HG03060 (cell line): Measurements from ENCODE around the gene DAAM1.

Experiments used
- ATAC-seq: cut with Tn5 transposase; IDR thresholded peaks from one replicate; pipeline ENCODE4 v1.9.1; 2021; ENCODE audit warnings: low read depth, moderate number of reproducible peaks; ENCODE audit not compliant: unreplicated experiment

Gene DAAM1

DNA sequence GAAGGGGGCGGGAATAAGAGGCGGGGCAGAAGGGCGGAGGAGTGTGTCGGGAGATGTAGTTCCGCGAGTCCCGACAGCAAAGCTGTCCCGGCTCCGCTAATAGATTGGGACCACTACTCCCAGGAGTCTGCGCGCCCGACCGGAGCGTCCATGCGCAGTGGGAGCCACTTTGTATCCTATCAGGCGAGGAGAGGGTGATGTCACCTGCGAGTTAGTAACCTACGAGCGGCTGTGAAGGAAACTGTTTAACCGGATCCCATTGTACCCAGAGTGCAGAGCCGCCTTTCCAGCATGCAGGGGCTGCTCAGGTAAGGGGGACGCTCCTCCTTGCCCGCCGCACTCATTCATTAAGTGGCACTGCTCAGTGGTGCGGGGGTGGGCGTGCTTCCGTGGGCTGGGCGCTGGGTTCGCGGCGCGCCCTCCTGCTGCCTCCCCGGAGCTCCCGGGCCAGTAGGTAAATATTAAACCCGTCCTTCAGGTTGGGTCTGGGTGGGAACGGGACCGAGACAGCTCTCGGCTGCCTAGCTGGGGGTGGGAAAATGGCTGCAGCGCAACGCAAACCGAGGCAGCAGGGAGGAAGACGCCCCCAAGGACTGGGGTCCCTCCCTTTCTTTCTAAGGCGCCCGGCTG lies at the start of gene DAAM1:
Gene DAAM1, plus strand, starts transcription at position 207 of the 630 bp plus-strand sequence. CDS start 74,811 bp downstream, outside the sequence.
- ATAC-seq = peak; percentile 89

DNA sequence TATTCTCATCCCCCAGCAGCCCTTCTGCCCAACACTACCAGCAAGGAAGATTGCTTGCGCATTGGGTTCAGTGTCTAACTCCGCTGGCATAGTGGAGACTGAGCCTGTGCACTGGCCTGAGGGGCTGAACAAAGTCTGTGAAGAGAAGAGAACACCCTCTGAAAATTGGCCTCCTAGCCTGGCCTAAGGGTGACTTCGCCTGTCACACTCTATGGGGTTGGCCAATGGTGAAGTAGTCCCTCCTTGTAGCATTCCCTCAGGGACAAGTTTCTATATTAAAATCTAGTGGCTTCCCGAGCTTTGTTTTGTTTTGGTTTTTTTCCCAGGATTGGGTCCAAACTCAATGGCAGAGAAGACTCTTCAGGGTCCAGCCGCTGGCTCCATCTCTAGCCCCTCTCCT lies 49.1 kb upstream of the DAAM1 start:
- ATAC-seq = no peak

DNA sequence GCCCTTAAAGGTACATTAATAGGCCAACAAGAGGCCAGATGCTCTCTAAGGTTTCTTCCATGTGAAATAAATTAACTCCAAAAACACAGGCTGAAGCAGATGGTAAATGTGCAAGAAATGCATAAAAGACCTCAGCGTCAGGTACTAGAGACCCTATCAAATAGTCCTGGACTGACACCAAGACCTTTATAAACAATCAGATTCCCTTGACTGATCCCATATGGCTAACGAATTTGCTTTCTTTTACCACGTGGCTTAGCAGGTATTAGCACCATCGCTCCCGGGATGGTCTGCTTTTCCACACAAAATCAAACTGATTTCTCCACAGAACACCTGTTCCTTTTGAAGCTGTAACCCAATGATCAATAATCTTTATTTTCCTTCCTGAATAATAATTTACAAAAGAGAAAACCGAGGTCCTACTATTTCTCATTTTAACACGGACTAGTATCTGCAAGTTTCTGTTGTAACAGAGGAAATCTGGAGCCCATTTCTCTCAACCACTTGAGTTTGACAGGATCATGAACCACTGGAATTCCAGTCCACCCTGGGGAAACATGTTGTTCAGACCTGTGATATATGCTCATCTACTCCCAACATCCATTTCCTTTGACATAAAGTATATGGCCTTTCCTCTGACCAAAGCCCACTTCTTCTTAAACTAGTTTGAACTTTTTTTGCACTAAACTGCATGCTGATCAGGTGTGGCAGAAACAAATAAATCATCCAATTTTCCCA lies 48.2 kb upstream of the DAAM1 start:
- ATAC-seq = no peak

DNA sequence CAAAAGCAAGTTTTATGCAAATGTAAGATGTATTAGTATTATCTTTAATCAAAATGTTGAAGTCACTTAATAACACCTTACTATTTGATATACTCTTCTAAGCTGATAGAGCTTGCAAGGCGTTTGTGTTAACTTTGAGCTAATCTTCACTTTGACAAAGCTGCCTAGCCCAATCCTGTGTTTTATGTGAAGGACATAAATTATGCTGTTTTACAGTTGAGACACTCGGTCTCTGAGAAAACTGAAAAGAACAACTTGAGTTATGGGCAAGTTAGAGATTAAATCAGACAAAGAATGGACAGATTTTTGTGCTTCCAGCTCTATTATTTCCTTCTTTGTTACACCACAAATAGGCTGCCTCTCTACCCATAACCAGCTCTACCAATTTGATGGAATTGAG lies 42.0 kb upstream of the DAAM1 start:
- no peak for ATAC-seq

DNA sequence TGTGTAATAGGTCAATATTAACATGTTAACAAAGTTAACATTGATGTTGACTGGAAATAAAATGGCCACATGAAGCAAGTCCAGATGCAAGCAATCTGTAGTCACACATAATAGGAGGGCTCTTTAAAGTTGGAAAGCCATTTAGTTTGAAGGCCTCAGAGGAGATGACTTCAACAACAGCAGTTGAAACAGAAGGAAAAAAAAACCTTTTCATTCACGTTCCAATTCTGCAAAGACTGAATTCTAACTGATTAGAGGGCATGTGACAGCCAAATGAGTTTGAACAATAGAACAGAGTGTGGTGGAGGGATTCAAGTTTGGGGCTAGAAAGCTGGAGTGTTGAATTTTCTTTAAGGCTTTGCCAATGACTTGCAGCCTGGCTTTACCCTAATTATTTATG lies 41.5 kb upstream of the DAAM1 start:
- no peak for ATAC-seq

DNA sequence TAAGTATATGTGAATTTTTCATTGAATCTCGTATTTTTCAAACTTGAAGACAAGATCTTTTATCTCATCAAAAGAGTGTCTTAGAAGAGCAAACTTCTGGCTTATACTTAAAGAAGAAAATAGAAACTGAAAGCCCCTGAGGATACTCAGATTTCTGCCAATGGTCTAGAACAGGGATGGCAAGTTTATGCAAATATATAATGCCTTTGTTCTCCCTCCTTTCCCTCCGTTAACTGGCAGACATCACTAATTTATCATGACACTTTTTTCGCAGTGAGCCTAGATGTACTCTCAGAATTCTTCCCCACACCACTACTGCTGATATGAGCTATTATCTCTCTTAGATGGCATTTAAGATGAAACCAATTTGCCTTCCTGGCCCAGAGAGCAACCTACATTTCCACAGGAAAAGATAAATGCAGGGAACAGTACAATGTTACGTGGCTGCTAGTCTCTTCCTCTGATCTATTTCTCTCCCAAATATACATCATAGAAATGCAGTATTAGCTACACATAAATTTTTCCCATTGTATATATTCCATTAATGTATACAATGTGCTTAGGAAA lies 40.0 kb upstream of the DAAM1 start:
- no peak for ATAC-seq

DNA sequence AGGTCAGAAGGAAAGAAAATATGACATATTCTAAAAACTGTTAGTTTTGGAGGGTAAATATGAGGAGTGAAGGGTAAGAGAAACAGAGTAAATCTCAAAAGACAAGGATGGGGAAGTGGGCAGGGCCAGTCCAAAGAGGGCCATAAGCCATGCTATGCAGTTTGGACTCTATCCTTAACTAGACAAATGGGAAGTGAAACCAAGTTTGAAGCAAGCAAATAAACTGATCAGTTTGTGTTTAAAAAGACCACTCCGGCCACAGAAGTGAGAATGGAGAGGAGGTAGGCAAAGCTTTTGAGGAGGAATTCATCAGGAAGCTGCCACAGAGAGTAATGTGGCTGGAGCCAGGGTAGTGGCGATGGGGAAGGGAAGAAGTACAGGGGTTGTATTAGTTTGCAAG lies 37.5 kb upstream of the DAAM1 start:
- no peak for ATAC-seq

DNA sequence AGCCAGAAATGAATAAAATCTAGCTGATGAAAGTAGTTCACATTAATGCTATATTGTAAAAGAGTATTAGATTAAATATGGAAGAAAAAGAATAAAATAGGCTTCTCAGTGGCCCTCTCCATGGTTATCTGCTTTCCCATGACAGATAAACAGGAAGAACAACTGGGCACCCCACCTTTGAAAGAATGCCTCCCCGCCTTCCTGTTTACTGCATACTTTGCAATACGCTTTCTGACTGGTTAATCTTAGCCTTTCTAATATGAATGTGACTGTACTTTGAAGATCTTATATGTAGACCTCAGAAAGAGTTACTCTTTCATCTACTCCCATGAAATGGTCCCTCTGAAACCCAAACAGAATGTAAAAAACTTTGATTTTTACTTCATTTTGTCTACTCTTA lies 34.1 kb upstream of the DAAM1 start:
- no peak for ATAC-seq

DNA sequence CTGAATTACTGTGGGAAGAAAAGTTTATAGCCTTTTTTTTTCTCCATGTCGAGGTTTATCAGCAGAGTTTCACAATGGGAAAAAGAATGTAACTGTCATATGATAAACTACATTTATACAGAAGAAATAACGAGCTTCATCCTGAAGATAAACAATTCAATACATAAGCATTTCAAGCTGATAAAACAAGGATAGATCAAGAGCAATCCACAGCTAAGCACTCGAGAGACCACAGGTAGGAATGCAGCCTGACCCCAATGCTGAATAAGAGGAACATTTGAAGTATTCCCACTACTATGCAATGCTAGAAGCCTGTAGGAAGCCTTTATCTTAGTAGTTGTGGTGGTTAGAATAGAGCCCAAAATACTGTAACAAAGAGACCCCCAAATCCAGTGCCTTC lies 32.6 kb upstream of the DAAM1 start:
- ATAC-seq = no peak

DNA sequence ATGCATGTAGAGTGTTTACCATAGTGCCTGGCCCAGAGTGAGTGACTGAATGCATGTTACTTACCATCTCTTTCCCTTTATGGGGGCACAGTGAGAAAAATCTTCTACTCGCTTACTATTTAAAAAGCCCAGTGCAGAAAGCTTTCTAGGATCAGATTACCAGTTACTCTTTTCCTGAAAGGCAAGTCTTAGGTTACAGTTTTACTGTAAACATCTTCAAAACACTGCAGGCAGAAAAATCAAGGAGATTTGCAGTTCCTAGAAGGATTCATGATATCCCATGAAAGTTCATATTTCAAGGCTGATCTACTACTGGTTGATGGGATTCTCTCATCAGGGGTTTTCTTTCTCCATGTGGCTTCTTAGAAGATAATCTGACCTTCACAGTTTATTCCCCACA lies 29.3 kb upstream of the DAAM1 start:
- ATAC-seq = no peak

DNA sequence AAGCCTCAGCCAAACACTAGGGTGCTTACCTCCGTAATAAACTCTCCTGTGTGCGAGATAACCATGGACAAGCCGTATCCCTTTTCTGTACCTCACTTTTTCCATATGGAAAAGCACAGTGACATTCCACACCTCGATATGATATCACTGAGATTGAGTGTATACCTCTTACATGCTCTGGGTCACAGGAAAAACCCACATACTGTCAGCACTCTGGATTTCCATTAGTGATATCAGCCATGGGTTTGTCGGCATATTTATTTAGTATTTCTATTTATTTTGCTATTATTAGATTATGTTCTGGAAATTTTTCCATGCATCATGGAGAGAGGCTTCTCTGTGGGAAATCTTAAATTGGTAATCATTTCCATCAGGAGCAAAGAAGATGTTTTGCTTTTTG lies 28.0 kb upstream of the DAAM1 start:
- ATAC-seq = no peak

DNA sequence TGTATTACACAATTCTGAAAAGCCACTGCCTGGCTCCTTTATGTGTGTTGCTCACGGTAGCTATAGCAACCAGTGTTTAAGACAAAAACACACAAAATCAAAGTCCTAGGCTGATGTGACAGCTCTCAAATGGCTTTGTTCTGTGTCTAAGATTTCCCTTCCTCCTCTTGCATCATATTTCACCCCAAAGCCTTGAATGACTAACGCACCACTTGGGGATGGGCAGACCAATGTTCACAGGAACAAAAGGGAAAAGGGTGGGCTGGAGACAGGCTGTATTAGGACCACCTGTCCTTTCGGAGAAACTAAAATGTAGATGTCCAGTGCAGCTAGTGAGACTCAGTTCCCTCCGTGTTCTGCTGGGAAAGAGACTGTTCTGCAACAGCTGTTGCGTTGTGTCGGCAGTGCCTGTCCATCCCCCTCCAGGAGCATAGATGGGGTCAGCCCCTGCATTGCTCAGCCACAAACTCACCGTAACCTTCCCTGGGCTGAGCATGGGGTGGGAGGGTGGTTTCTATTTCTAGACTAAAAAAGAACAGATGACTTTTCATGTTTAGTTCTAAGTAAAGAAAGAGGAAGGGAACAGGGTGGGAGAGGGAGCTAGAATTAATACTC lies 26.8 kb upstream of the DAAM1 start:
- ATAC-seq = no peak

DNA sequence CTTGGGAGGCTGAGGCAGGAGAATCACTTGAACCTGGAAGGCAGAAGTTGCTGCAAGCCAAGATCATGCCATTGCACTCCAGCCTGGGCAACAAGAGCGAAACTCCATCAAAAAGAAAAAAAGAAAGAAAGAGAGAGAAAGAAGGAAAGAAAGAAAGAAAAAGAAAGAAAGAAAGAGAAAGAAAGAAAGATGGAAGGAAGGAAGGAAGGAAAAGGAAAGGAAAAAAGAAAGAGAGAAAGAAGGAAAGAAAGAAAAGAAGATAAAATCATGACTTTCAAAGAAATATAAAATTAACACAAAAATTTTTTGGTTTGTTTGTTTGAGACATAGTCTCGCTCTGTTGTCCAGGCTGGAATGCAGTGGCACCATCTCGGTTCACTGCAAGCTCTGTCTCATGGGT lies 22.2 kb upstream of the DAAM1 start:
- no peak for ATAC-seq

DNA sequence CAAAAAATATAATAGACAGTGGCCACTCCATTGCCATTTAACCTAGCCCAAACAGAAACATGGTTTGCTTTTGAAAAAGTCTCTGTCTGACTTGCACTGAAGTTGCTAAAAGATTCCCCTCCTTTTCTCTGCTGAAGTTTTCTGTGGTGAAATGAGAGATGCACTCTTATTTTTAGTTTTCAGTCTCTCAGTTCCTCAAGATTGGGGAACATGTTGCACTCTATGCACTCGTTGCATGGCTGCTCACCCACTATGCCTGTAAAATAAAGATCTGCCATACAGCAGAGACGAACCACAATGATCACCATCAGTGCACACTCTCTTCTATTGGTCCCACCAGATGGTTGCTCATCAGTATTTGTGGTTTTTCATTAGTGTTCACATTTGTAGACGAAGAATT lies 13.1 kb upstream of the DAAM1 start:
- peak; percentile 95 for ATAC-seq

DNA sequence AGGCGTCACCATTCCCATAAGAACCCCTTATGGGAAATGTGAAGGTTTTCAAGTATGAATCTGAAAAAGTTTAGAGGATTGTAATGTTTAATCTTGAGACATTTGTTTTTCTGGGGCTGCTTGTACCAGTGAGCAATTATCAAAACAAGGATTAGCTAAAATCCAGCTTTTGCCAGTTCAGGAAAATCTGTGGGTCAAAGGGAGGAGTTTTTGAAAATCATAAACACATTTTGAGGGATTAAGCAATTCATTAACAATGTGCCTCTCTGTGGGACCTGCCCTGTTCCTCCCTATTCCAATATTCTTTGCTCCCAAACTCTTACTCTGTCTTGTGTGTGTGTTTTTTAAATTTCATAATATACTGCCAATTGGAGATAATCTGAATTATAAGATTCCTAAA lies 11.7 kb upstream of the DAAM1 start:
- ATAC-seq = no peak

DNA sequence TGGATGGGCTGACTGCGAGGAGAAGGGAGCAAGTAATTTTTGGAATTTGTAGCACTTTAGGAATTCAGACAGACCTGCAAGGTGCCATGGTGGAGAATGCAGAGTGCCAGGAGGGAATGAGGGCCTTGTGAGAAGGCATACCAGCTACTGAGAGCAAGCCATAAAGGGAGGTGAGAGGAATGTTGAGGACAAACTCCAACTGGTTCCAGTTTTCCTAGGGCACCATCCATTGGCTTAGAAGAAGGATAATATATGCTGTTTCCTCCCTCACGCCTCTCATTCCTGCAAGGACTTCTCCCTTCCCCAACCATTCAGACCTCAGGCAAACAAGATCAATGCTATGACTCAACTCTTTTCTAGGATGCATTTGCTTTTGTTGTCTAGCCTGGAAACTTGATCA lies 11.2 kb upstream of the DAAM1 start:
- ATAC-seq = no peak

DNA sequence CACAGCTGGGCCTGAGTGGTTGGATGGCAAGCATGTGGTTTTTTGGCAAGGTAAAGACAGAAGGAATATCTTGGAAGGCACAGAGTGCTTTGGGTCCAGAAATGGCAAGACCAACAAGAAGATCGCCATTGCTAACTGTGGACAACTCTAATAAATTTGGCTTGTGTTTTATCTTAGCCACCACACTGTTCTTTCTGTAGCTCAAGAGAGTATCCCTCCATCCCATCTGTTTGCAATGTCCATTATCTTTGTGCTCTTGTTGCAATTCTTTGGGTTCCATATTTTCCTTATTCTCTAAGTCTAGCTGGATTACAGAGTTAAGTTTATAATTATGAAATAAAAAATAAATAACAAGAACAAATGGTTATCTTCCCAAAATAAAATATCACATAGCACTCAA lies 6.7 kb upstream of the DAAM1 start:
- ATAC-seq = no peak

DNA sequence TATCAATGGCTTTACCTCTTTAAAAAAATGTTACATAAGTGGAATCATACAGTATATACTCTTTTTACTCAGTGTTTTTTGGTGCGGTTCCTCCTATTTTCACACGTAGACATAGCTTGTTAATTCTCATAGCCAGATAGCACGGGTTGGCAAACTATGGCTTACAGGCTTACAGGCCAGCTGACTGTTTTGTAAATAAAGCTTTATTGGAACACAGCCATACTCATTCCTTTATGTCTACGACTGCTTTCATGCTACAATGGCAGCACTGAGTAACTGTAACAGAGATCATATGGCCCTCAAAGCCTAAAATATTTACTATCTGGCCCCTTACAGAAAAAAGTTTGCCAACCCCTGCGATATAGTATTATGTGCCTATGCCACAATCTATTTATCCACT lies 5.8 kb upstream of the DAAM1 start:
- ATAC-seq = no peak

DNA sequence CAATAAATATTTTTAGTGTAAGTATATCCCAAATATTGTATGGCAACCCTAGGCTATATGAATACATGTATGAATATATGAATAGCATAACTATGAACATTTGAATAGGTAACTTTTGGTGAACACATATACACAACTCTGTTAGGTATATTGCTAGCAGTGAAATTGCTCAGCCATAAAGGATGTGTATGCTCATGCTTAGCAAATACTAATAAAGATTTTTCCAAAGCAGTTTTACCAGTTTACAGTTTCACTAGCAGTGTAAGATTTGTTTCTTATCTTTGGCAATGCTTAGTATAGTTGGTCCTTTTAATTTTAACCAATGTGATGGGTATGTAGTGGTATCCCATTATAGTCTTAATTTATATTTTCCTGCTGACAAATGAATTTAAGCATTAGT lies 5.3 kb upstream of the DAAM1 start:
- ATAC-seq = no peak

DNA sequence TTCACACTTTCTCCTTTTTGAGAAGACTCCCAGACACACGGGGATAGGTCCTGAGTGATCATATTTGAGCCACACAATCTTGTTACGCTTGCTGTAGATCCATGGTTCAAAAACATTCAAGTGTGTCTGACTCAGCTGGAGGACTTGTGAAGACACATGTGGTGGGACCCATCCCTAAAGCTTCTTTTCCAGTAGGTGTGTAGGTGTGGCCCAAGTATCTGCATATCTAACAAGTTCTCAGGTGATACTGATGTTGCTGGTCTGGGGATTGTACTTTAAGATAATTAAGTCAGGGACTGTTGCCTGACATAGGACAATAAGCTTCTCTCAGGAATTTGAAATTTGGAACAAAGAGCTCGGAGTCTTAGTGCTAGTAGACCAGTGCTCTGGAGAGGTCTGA lies 4.1 kb upstream of the DAAM1 start:
- ATAC-seq = no peak

DNA sequence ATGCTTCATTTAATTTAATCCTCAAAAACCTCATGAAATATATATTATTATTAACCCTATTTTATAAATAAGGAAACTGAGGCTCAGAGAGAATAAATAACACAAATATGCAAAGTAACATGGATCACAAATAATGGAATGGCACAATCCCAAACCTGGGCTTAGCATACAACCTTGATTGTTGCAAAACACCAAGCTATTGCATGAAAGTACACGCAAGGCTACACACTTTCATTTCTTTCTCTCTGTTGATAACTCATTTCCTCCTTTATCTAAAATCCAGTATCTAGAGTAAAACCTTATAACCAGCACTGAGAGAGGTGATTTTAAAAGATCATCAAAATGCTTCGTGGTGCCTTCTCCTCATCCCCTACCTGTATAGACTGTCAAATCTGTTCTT lies 2.8 kb upstream of the DAAM1 start:
- ATAC-seq = no peak

DNA sequence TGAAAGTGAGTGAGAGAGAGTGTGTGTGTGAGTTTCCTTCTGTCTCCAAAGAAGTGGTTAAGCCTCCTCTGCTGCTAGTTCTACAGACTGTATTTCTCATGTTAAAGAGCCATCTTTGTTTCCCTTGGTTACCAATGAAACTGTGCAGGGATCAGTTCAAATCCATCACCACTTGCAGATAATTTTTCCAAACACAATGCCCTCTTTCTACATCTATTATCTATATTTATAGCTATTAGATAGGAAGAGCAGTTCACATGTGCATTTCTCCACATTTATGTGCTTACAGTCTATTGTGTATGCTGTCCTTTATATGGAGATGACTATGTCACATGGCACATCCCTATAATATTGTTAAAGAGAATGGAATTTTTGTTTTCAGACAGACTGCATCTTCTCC lies 2.2 kb upstream of the DAAM1 start:
- no peak for ATAC-seq
